CD4-positive, alpha-beta T cell treated with Interleukin-2 at 100 ng/mL for 4 hours (primary cell): ENCODE data around the gene GRPEL2.

ENCODE experiments used
- DNase-seq: peaks from one replicate; pipeline ENCODE4 v3.0.0-alpha.2; 2020; ENCODE audit warnings: low spot score

Gene GRPEL2

GRCh38 chr5:149357370-149358293 is 12.3 kb downstream of the GRPEL2 start, which contains the start of gene PCYOX1L:
PCYOX1L (plus strand) TSS chr5:149358046; CDS start chr5:149358069, 23 bp downstream.
- DNase-seq = peak; percentile 97

GRCh38 chr5:149358294-149358651 is 13.0 kb downstream of the GRPEL2 start:
- peak; percentile 29 for DNase-seq

- DNase-seq = no peak
Observed at GRCh38 chr5:149358868-149359495, 13.7 kb downstream of the GRPEL2 start.

- DNase-seq = no peak
Observed at GRCh38 chr5:149360272-149360671, 15.0 kb downstream of the GRPEL2 start.

- no peak for DNase-seq
Observed at GRCh38 chr5:149362541-149362940, 17.2 kb downstream of the GRPEL2 start.

- no peak for DNase-seq
Observed at GRCh38 chr5:149363358-149363757, 18.1 kb downstream of the GRPEL2 start.

GRCh38 chr5:149363936-149364335 is 18.6 kb downstream of the GRPEL2 start:
- DNase-seq = no peak

- DNase-seq = no peak
Observed at GRCh38 chr5:149364719-149365118, 19.4 kb downstream of the GRPEL2 start.

GRCh38 chr5:149365418-149365817 is 20.1 kb downstream of the GRPEL2 start:
- no peak for DNase-seq

GRCh38 chr5:149366169-149366729 is 20.9 kb downstream of the GRPEL2 start:
- DNase-seq = no peak

- DNase-seq = peak; percentile 62
Observed at GRCh38 chr5:149367249-149367971, 22.1 kb downstream of the GRPEL2 start.

- no peak for DNase-seq
Observed at GRCh38 chr5:149367972-149368645, 22.8 kb downstream of the GRPEL2 start.

- DNase-seq = no peak
Observed at GRCh38 chr5:149370878-149371277, 25.6 kb downstream of the GRPEL2 start.

- DNase-seq = peak; percentile 75
Observed at GRCh38 chr5:149371296-149371962, 26.1 kb downstream of the GRPEL2 start.

- DNase-seq = no peak
Observed at GRCh38 chr5:149372076-149372795, 26.9 kb downstream of the GRPEL2 start.

GRCh38 chr5:149372932-149373331 is 27.6 kb downstream of the GRPEL2 start:
- no peak for DNase-seq

GRCh38 chr5:149374303-149374702 is 29.0 kb downstream of the GRPEL2 start:
- no peak for DNase-seq

- no peak for DNase-seq
Observed at GRCh38 chr5:149374801-149375200, 29.5 kb downstream of the GRPEL2 start.

- DNase-seq = no peak
Observed at GRCh38 chr5:149375434-149375833, 30.1 kb downstream of the GRPEL2 start.

GRCh38 chr5:149376104-149376503 is 30.8 kb downstream of the GRPEL2 start:
- no peak for DNase-seq
